Measurements from ENCODE around the gene KCNMB1. TPM values are rescaled to one million over a fixed set of nuclear protein-coding genes. Genes with fewer than 3 reads are reported as not detected.

Gene KCNMB1
- total RNA-seq, 4 donors from 2014 or later, result 0.22 to 1.8 (median 1.1) TPM

DNA sequence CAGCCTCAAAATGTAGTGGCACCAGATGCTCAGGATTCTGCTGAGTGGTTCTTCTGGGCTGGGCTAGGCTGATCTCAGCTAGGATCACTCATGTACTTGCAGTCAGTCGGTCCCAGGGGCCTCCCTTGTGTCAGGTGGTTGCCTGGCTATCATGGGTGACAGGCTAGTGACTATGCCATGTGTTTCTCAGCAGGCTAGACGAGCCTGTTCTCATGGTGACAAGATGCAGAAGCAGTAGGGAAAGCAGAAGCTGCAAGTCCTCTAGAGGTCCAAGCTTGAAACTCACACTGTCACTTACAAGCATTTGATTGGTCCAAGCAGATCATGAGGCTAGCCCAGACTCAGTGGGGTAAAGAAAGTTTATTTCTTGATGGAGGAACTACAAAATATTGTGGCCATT is 15.2 kb upstream of the KCNMB1 start:
- DNase-seq (ENCODE audit: low spot score in 2 of 2), result no peak
- 55 to 64% methylated on average over 2 of the region's 2 CpGs for WGBS, 2 donors
- TF ChIP-seq, protein P1, sequence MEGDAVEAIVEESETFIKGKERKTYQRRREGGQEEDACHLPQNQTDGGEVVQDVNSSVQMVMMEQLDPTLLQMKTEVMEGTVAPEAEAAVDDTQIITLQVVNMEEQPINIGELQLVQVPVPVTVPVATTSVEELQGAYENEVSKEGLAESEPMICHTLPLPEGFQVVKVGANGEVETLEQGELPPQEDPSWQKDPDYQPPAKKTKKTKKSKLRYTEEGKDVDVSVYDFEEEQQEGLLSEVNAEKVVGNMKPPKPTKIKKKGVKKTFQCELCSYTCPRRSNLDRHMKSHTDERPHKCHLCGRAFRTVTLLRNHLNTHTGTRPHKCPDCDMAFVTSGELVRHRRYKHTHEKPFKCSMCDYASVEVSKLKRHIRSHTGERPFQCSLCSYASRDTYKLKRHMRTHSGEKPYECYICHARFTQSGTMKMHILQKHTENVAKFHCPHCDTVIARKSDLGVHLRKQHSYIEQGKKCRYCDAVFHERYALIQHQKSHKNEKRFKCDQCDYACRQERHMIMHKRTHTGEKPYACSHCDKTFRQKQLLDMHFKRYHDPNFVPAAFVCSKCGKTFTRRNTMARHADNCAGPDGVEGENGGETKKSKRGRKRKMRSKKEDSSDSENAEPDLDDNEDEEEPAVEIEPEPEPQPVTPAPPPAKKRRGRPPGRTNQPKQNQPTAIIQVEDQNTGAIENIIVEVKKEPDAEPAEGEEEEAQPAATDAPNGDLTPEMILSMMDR (IDR thresholded peaks at IDR 0.05), result no peak
- TF ChIP-seq POLR2A (IDR thresholded peaks at IDR 0.05) (no peak), EP300 (IDR thresholded peaks at IDR 0.05) (no peak)

DNA sequence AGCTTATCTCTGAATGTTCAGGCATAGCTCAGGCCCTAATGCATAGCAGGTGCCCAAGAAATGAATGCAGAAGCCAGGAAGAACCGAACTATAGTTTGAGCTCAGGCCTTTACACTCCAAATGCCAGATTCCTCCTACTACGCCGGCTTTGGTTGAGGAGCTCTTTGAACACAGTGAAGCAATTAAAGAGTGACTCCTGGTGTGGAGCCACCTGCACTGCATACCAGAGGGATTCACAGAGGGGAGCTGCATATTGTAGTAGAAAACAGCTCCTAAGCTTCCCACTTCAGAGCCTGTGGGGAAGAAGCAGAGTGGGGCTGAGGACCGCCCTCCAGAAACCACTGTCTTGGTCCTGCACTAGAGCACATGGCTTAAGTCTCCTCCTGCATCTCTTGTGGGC is 14.5 kb upstream of the KCNMB1 start:
- WGBS, 2 donors, result 75 to 79% methylated on average over 4 of the region's 4 CpGs
- Histone ChIP-seq H3K4me1 (peaks cover 0 to under 1% (median 0%) of the 10 kb centered on the region in 4 donors), H3K27ac (no peak overlapping the region), H3K4me3 (no peak overlapping the region), H3K36me3 (no peaks in the 10 kb centered on the region), H3K9me3 (no peaks in the 10 kb centered on the region), H3K27me3 (no peaks in the 10 kb centered on the region)
- no peak for DNase-seq (ENCODE audit: low spot score in 2 of 2)
- TF ChIP-seq, protein P1 (IDR thresholded peaks at IDR 0.05), result no peak
- TF ChIP-seq POLR2A (IDR thresholded peaks at IDR 0.05) (no peak), EP300 (IDR thresholded peaks at IDR 0.05) (no peak)

More for the DNA sequence above, 15.2 kb upstream of the KCNMB1 start:
- Histone ChIP-seq H3K27me3 (no peaks in the 10 kb centered on the region), H3K27ac (no peak overlapping the region), H3K4me1 (peaks cover 0 to 4% (median 0%) of the 10 kb centered on the region in 4 donors), H3K36me3 (no peaks in the 10 kb centered on the region), H3K4me3 (no peak overlapping the region), H3K9me3 (no peaks in the 10 kb centered on the region)

DNA sequence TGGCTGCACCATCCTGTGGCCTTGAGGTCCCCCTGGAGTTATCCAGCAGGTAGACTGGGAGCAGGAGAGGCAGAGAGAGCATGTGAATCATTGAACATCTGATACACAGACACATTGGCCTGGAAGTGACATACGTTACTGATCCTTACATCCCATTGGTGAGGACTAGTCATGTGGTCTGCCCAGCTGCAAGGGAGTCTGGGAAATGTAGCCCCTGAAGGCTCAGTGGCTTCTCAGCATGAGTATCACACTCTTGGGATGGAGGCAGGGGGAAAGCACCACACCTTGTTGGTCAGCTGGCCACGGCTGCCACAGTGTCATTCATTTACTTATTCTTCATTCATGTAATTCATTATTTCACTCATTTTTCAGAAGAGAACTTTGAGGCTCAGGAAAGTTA is 13.3 kb upstream of the KCNMB1 start:
- Histone ChIP-seq H3K9me3 (no peaks in the 10 kb centered on the region), H3K4me3 (no peak overlapping the region), H3K27ac (no peak overlapping the region), H3K27me3 (no peaks in the 10 kb centered on the region), H3K4me1 (no peaks in the 10 kb centered on the region), H3K36me3 (no peaks in the 10 kb centered on the region)
- 89 to 92% methylated on average over 2 of the region's 2 CpGs for WGBS, 2 donors
- no peak for TF ChIP-seq EP300 (IDR thresholded peaks at IDR 0.05)
- TF ChIP-seq POLR2A (IDR thresholded peaks at IDR 0.05), result no peak
- TF ChIP-seq, protein P1 (IDR thresholded peaks at IDR 0.05), result no peak
- no peak for DNase-seq (ENCODE audit: low spot score in 2 of 2)

DNA sequence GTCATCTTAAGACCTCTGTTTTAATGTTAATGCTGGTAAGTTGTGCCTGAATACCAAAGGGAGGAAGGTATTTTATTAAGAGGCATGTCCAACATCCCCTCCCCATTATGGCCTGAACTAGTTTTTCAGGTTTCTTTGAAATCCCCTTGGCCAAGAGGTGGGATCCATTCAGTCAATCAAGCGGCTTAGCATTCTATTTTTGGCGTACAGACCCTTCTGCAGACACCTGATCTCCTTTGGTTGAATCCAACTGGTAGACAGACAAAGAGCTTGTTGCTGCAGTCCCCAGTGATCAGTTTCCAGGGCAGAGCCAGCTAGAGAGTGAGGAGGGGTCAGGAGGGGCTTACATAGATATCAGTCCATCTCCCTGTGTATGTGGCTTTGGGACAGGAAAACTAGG is 7.9 kb upstream of the KCNMB1 start:
- H3K27me3 ChIP-seq, result no peaks in the 10 kb centered on the region
- H3K27ac ChIP-seq, result no peak overlapping the region
- no peaks in the 10 kb centered on the region for H3K36me3 ChIP-seq
- H3K9me3 ChIP-seq, result no peaks in the 10 kb centered on the region
- H3K4me1 ChIP-seq, result no peaks in the 10 kb centered on the region
- WGBS, 2 donors, result 88 to 91% methylated on average over 2 of the region's 2 CpGs
- TF ChIP-seq, protein P1 (IDR thresholded peaks at IDR 0.05), result no peak
- TF ChIP-seq EP300 (IDR thresholded peaks at IDR 0.05) (no peak), POLR2A (IDR thresholded peaks at IDR 0.05) (no peak)
- no peak for DNase-seq (ENCODE audit: low spot score in 2 of 2)
- H3K4me3 ChIP-seq, result no peak overlapping the region

DNA sequence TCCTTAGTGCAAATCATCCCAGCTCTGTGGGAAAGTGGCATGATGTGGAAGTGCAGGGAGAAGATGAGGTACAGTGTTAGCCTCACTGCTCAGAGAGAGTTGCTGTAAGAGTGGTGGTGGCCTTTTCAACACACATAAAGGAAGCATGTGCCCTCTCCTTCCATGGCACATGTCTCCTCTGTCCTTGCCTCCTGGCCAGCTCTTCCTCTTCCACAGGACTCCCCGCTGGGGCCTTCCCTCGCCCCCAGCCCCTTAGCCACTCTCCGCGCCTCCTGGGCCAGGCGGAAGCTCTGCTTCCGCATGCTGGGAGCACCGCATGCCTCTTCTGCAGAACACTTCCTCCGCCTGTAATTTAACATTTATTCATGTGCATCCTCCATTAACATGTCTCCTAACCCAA is 4.8 kb upstream of the KCNMB1 start:
- Histone ChIP-seq H3K36me3 (no peaks in the 10 kb centered on the region), H3K4me1 (peaks cover 0 to 2% (median 0%) of the 10 kb centered on the region in 4 donors), H3K27ac (no peak overlapping the region), H3K4me3 (no peak overlapping the region), H3K27me3 (no peaks in the 10 kb centered on the region), H3K9me3 (no peaks in the 10 kb centered on the region)
- TF ChIP-seq POLR2A (IDR thresholded peaks at IDR 0.05) (no peak), EP300 (IDR thresholded peaks at IDR 0.05) (no peak)
- TF ChIP-seq, protein P1 (IDR thresholded peaks at IDR 0.05), result no peak
- no peak for DNase-seq (ENCODE audit: low spot score in 2 of 2)
- WGBS, 2 donors, result 70 to 77% methylated on average over 8 of the region's 8 CpGs
